Measurements from ENCODE around the gene FAM117B.
"Not testable (repeated sequence)": the region's sequence is repeated elsewhere in the genome, so short reads cannot be mapped to it uniquely, and the experiment has no call there.

The FAM117B gene

GRCh38 chr2:202638721-202639120, 4.0 kb downstream of the FAM117B start:
- no peak for DNase-seq (ENCODE audit: low read depth in 2 of 2)

- DNase-seq (ENCODE audit: low read depth in 2 of 2): no peak
Observed at GRCh38 chr2:202639231-202639630, 4.5 kb downstream of the FAM117B start.

GRCh38 chr2:202642567-202642966, 7.8 kb downstream of the FAM117B start:
- DNase-seq (ENCODE audit: low read depth in 2 of 2): no peak

GRCh38 chr2:202643012-202643858, 8.5 kb downstream of the FAM117B start:
- DNase-seq (ENCODE audit: low read depth in 2 of 2): no peak

GRCh38 chr2:202652119-202652518, 17.4 kb downstream of the FAM117B start:
- DNase-seq (ENCODE audit: low read depth in 2 of 2): no peak

- DNase-seq (ENCODE audit: low read depth in 2 of 2): no peak
Observed at GRCh38 chr2:202653890-202654289, 19.1 kb downstream of the FAM117B start.

GRCh38 chr2:202657876-202658275, 23.1 kb downstream of the FAM117B start:
- no peak for DNase-seq (ENCODE audit: low read depth in 2 of 2)

- DNase-seq (ENCODE audit: low read depth in 2 of 2): no peak
Observed at GRCh38 chr2:202660796-202661195, 26.0 kb downstream of the FAM117B start.

GRCh38 chr2:202669841-202670240, 35.1 kb downstream of the FAM117B start:
- no peak for DNase-seq (ENCODE audit: low read depth in 2 of 2)

GRCh38 chr2:202671317-202672035, 36.7 kb downstream of the FAM117B start:
- DNase-seq (ENCODE audit: low read depth in 2 of 2): no peak

GRCh38 chr2:202675097-202675496, 40.3 kb downstream of the FAM117B start:
- not testable (repeated sequence) for DNase-seq (ENCODE audit: low read depth in 2 of 2)

- DNase-seq (ENCODE audit: low read depth in 2 of 2): no peak
Observed at GRCh38 chr2:202679980-202680379, 45.2 kb downstream of the FAM117B start.

GRCh38 chr2:202680512-202680911, 45.7 kb downstream of the FAM117B start:
- DNase-seq (ENCODE audit: low read depth in 2 of 2): no peak

GRCh38 chr2:202681688-202682205, 47.0 kb downstream of the FAM117B start:
- no peak for DNase-seq (ENCODE audit: low read depth in 2 of 2)

- no peak for DNase-seq (ENCODE audit: low read depth in 2 of 2)
Observed at GRCh38 chr2:202682274-202682673, 47.5 kb downstream of the FAM117B start.

GRCh38 chr2:202687276-202687675, 52.5 kb downstream of the FAM117B start:
- DNase-seq (ENCODE audit: low read depth in 2 of 2): no peak

GRCh38 chr2:202689459-202689858, 54.7 kb downstream of the FAM117B start:
- DNase-seq (ENCODE audit: low read depth in 2 of 2): no peak

GRCh38 chr2:202689898-202690297, 55.1 kb downstream of the FAM117B start:
- DNase-seq (ENCODE audit: low read depth in 2 of 2): no peak

GRCh38 chr2:202690321-202690900, 55.6 kb downstream of the FAM117B start:
- no peak for DNase-seq (ENCODE audit: low read depth in 2 of 2)

- DNase-seq (ENCODE audit: low read depth in 2 of 2): no peak
Observed at GRCh38 chr2:202693503-202693902, 58.7 kb downstream of the FAM117B start.

GRCh38 chr2:202695166-202695565, 60.4 kb downstream of the FAM117B start:
- DNase-seq (ENCODE audit: low read depth in 2 of 2): no peak
